Left lung (tissue), 10 donors: Measurements from ENCODE around the gene PCSK6. TPM values are rescaled to one million over a fixed set of nuclear protein-coding genes. Genes with fewer than 3 reads are reported as not detected.

ENCODE experiments used
- ATAC-seq: fragments of 200-7000 bp; cut with Tn5 transposase; one replicate; pipeline ENCODE4 v1.9.1; 2020; ENCODE audit warnings: moderate library complexity
- DNase-seq, 4 donors: peaks; one replicate each; pipeline ENCODE4 v3.0.0-alpha.2; 2013 to 2020
- H3K27ac ChIP-seq, 2 donors: fragments of 200-600 bp; sonication (generic) in 1 of 2; one replicate each; pipeline versions ENCODE4 v1.5.0 to v1.8.0; 2020 to 2021
- H3K27me3 ChIP-seq, 2 donors: fragments of 200-600 bp; sonication (generic) in 1 of 2; one replicate each; pipeline versions ENCODE4 v1.5.0 to v1.8.0; 2020 to 2021
- H3K36me3 ChIP-seq, 2 donors: fragments of 200-600 bp; sonication (generic) in 1 of 2; one replicate each; pipeline versions ENCODE4 v1.5.0 to v1.8.0; 2020 to 2021
- H3K4me1 ChIP-seq, 2 donors: fragments of 200-600 bp; one replicate each; pipeline ENCODE4 v1.8.0; 2021
- H3K4me3 ChIP-seq, 2 donors: fragments of 200-600 bp; sonication (generic) in 1 of 2; one replicate each; pipeline versions ENCODE4 v1.5.0 to v1.8.0; 2020 to 2021; ENCODE audit warnings: mild to moderate bottlenecking in 1 of 2
- H3K9me3 ChIP-seq, 2 donors: fragments of 200-600 bp; sonication (generic) in 1 of 2; one replicate each; pipeline versions ENCODE4 v1.5.0 to v1.8.0; 2020 to 2021
- CTCF ChIP-seq, 2 donors: fragments of 200-600 bp; sonication (generic) in 1 of 2; IDR thresholded peaks; one replicate each; pipeline versions ENCODE4 v1.5.0 to v1.8.0; 2021; ENCODE audit warnings: antibody characterized with exemption in 2 of 2
- intact Hi-C, 2 donors: fragments of 100-400 bp; cut with DNase I; formaldehyde crosslinking; loops; one replicate each; pipeline versions ENCODE4 v1.11.2 to v1.14.2; 2022
- polyA plus RNA-seq, 6 donors: library from polyadenylated mRNA; unstranded; fragments of 120-200 nt; gene quantifications; one replicate each; pipeline ENCODE4 v1.2.1, GENCODE V29; 2013; ENCODE audit not compliant: insufficient read length in 6 of 6
- total RNA-seq, 2 donors: library from RNA; stranded (reverse); fragmentation: NEBNext Ultra II Directional; extraction: Animal tissue kit (Norgen Biotek cat#: 25700); gene quantifications; one replicate each; pipeline ENCODE4 v1.2.1, GENCODE V29; 2021
- donor health status: DM: no; HTN: yes; CAD: no.
- donor health status: DM: no; HTN: no; CAD: no.

The PCSK6 gene
- total and polyA plus RNA-seq, 8 donors, result 7.7 to 25.7 (median 22.8) TPM

- no peak overlapping the region for H3K4me3 ChIP-seq
- no peak for TF ChIP-seq CTCF (IDR thresholded peaks at IDR 0.05)
- intact Hi-C loops, result loop anchor here in 1 of 2 donors (10.0 kb wide), 1 partner anchor 195 kb away; no protein-coding TSS in a partner anchor
- no peaks in the 10 kb centered on the region for H3K36me3 ChIP-seq
- H3K9me3 ChIP-seq, result no peaks in the 10 kb centered on the region
- peaks cover 0 to 56% of the 10 kb centered on the region in 2 donors for H3K27me3 ChIP-seq
- no peak for ATAC-seq
- no peak overlapping the region for H3K27ac ChIP-seq
- no peak for DNase-seq
- no peaks in the 10 kb centered on the region for H3K4me1 ChIP-seq
Measured at GRCh38 chr15:101499863-101500713, 10.6 kb upstream of the PCSK6 start.

GRCh38 chr15:101498717-101499480 is 9.4 kb upstream of the PCSK6 start:
- Histone ChIP-seq H3K27ac (no peak overlapping the region), H3K9me3 (no peaks in the 10 kb centered on the region), H3K4me1 (no peaks in the 10 kb centered on the region), H3K36me3 (no peaks in the 10 kb centered on the region), H3K4me3 (no peak overlapping the region), H3K27me3 (peaks cover 0 to 68% of the 10 kb centered on the region in 2 donors)
- no peak for TF ChIP-seq CTCF (IDR thresholded peaks at IDR 0.05)
- DNase-seq (no peak), ATAC-seq (no peak)
- intact Hi-C loops, result no loop called here

- DNase-seq (no peak), ATAC-seq (no peak)
- Histone ChIP-seq H3K9me3 (no peaks in the 10 kb centered on the region), H3K36me3 (no peaks in the 10 kb centered on the region), H3K27ac (no peak overlapping the region), H3K4me1 (no peaks in the 10 kb centered on the region), H3K27me3 (peaks cover 0 to 71% of the 10 kb centered on the region in 2 donors), H3K4me3 (no peak overlapping the region)
- intact Hi-C loops, result no loop called here
- no peak for TF ChIP-seq CTCF (IDR thresholded peaks at IDR 0.05)
Measured at GRCh38 chr15:101498076-101498716, 8.7 kb upstream of the PCSK6 start.

GRCh38 chr15:101497484-101498034 is 8.1 kb upstream of the PCSK6 start:
- TF ChIP-seq CTCF (IDR thresholded peaks at IDR 0.05), result no peak
- intact Hi-C loops, result no loop called here

More at GRCh38 chr15:101497484-101498034, 8.1 kb upstream of the PCSK6 start:
- H3K27me3 ChIP-seq, result peaks cover 0 to 65% of the 10 kb centered on the region in 2 donors
- DNase-seq, result no peak
- no peak for ATAC-seq
- no peaks in the 10 kb centered on the region for H3K36me3 ChIP-seq
- no peaks in the 10 kb centered on the region for H3K4me1 ChIP-seq
- no peak overlapping the region for H3K4me3 ChIP-seq
- no peak overlapping the region for H3K27ac ChIP-seq
- no peaks in the 10 kb centered on the region for H3K9me3 ChIP-seq
